Left lung (tissue), 10 donors: ENCODE measurements around the gene NCK2. TPM values are rescaled to one million over a fixed set of nuclear protein-coding genes. Genes with fewer than 3 reads are reported as not detected.

Source experiments
- ATAC-seq: fragments of 200-7000 bp; cut with Tn5 transposase; one replicate; pipeline ENCODE4 v1.9.1; 2020; ENCODE audit warnings: moderate library complexity
- DNase-seq, 4 donors: peaks; one replicate each; pipeline ENCODE4 v3.0.0-alpha.2; 2013 to 2020
- H3K27ac ChIP-seq, 2 donors: fragments of 200-600 bp; sonication (generic) in 1 of 2; one replicate each; pipeline versions ENCODE4 v1.5.0 to v1.8.0; 2020 to 2021
- H3K27me3 ChIP-seq, 2 donors: fragments of 200-600 bp; sonication (generic) in 1 of 2; one replicate each; pipeline versions ENCODE4 v1.5.0 to v1.8.0; 2020 to 2021
- H3K36me3 ChIP-seq, 2 donors: fragments of 200-600 bp; sonication (generic) in 1 of 2; one replicate each; pipeline versions ENCODE4 v1.5.0 to v1.8.0; 2020 to 2021
- H3K4me1 ChIP-seq, 2 donors: fragments of 200-600 bp; one replicate each; pipeline ENCODE4 v1.8.0; 2021
- H3K4me3 ChIP-seq, 2 donors: fragments of 200-600 bp; sonication (generic) in 1 of 2; one replicate each; pipeline versions ENCODE4 v1.5.0 to v1.8.0; 2020 to 2021; ENCODE audit warnings: mild to moderate bottlenecking in 1 of 2
- H3K9me3 ChIP-seq, 2 donors: fragments of 200-600 bp; sonication (generic) in 1 of 2; one replicate each; pipeline versions ENCODE4 v1.5.0 to v1.8.0; 2020 to 2021
- intact Hi-C, 2 donors: fragments of 100-400 bp; cut with DNase I; formaldehyde crosslinking; loops; one replicate each; pipeline versions ENCODE4 v1.11.2 to v1.14.2; 2022
- polyA plus RNA-seq, 6 donors: library from polyadenylated mRNA; unstranded; fragments of 120-200 nt; gene quantifications; one replicate each; pipeline ENCODE4 v1.2.1, GENCODE V29; 2013; ENCODE audit not compliant: insufficient read length in 6 of 6
- total RNA-seq, 2 donors: library from RNA; stranded (reverse); fragmentation: NEBNext Ultra II Directional; extraction: Animal tissue kit (Norgen Biotek cat#: 25700); gene quantifications; one replicate each; pipeline ENCODE4 v1.2.1, GENCODE V29; 2021
- TF ChIP-seq, protein P1 (sequence below), 2 donors: fragments of 200-600 bp; sonication (generic) in 1 of 2; IDR thresholded peaks; one replicate each; pipeline versions ENCODE4 v1.5.0 to v1.8.0; 2021; ENCODE audit warnings: antibody characterized with exemption in 2 of 2
- donor health status: DM: no; HTN: yes; CAD: no.
- donor health status: DM: no; HTN: no; CAD: no.

The NCK2 gene
- total and polyA plus RNA-seq, 8 donors, result 37.6 to 88.5 (median 71.7) TPM

DNA sequence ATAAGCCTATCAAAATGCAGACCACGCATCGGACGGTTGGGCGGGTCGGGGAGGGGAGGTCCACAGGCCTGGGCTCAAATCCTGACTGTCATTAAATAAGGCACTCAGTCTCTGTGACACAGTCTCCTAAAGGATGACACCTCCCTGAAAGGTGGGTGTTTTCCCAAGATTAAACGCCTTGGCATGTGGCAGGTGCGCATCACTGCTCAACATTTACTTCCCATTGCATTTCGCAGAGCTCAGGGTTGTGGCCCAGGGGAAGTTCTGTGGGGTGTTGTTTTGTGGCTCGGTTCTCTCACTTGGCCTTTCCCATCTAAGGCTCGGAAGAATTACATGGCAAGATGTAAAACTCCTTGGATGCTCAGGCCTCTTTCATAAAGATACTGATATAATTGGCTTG is 107.4 kb downstream of the NCK2 start:
- TF ChIP-seq, protein P1, sequence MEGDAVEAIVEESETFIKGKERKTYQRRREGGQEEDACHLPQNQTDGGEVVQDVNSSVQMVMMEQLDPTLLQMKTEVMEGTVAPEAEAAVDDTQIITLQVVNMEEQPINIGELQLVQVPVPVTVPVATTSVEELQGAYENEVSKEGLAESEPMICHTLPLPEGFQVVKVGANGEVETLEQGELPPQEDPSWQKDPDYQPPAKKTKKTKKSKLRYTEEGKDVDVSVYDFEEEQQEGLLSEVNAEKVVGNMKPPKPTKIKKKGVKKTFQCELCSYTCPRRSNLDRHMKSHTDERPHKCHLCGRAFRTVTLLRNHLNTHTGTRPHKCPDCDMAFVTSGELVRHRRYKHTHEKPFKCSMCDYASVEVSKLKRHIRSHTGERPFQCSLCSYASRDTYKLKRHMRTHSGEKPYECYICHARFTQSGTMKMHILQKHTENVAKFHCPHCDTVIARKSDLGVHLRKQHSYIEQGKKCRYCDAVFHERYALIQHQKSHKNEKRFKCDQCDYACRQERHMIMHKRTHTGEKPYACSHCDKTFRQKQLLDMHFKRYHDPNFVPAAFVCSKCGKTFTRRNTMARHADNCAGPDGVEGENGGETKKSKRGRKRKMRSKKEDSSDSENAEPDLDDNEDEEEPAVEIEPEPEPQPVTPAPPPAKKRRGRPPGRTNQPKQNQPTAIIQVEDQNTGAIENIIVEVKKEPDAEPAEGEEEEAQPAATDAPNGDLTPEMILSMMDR (IDR thresholded peaks at IDR 0.05), result no peak
- Histone ChIP-seq H3K27me3 (no peaks in the 10 kb centered on the region), H3K9me3 (no peaks in the 10 kb centered on the region), H3K27ac (no peak overlapping the region), H3K36me3 (peaks cover 0 to 13% of the 10 kb centered on the region in 2 donors), H3K4me3 (no peak overlapping the region), H3K4me1 (no peaks in the 10 kb centered on the region)
- intact Hi-C loops, result no loop called here
- ATAC-seq, result no peak
- DNase-seq, result no peak

DNA sequence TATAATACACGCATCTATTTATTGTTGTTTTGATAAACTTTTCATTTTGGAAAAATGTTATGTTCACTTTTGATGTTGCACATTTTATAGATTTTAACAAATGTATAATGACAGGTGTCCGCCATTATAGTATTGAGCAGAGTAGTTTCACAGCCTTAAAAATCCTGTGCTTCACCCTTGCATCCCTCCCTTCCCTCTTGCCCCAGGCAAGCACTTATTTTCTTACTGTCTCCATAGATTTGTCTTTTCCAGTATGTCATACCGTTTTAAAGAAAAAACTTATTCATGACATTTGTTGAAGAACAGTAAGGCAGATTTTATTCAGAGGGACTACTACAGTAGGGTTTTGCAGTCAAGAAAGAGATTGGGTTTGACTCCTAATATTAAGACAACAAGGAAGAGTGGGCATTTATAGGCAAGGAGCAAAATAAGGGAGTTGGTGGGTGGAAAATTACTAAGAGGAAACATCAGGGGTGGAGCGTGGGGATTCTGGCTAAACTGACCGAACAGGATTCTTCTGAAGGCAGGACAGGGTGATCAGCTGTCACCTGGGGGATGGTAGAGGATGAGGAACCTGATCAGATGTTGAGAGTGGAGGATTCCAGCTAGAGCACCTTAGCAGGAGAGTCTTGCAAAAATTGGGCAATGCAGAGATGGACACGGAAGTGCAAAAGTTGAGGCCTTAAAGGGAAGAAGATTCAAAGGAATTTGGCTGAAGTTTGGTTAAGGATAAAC is 108.8 kb downstream of the NCK2 start:
- intact Hi-C loops, result no loop called here
- Histone ChIP-seq H3K27ac (no peak overlapping the region), H3K4me3 (no peak overlapping the region), H3K27me3 (no peaks in the 10 kb centered on the region), H3K4me1 (no peaks in the 10 kb centered on the region), H3K36me3 (peaks cover 0 to 13% of the 10 kb centered on the region in 2 donors), H3K9me3 (no peaks in the 10 kb centered on the region)
- TF ChIP-seq, protein P1 (IDR thresholded peaks at IDR 0.05), result no peak
- DNase-seq, result no peak
- ATAC-seq, result no peak

DNA sequence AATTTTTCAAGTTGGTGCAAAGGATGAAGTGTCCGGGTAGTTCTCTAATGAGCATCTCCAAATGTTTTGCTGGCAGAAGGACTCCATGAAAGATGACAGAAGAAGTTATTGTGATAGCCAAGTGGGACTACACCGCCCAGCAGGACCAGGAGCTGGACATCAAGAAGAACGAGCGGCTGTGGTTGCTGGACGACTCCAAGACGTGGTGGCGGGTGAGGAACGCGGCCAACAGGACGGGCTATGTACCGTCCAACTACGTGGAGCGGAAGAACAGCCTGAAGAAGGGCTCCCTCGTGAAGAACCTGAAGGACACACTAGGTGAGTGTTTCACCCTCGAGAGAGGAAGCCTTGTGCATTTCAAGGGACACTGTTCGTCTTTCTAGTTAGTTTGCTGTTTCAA is 110.3 kb downstream of the NCK2 start:
- Histone ChIP-seq H3K27me3 (no peaks in the 10 kb centered on the region), H3K4me3 (no peak overlapping the region), H3K36me3 (peaks cover 0 to 13% of the 10 kb centered on the region in 2 donors), H3K9me3 (no peaks in the 10 kb centered on the region), H3K4me1 (no peaks in the 10 kb centered on the region), H3K27ac (no peak overlapping the region)
- TF ChIP-seq, protein P1 (IDR thresholded peaks at IDR 0.05), result no peak
- DNase-seq (no peak), ATAC-seq (no peak)
- intact Hi-C loops, result no loop called here

DNA sequence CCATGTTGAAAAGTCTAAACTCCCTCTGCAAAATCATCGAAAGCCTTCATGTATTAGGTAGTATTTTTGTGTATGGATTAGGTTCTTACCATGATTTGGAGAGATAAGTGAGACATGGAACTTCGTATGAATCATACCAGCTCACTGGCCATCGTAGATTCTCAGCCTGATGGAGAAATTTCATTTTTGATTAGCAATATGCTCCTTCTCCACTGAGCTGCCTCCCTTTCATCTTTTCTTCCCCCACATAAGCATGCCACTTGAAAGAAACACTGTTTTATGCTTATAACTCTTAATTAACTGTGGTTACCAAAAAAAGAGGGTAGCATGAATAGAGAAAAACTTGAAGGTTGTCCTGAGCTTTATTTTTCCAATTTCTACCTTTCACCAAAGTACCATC is 111.9 kb downstream of the NCK2 start:
- intact Hi-C loops, result no loop called here
- H3K27ac ChIP-seq, result no peak overlapping the region
- no peak overlapping the region for H3K4me3 ChIP-seq
- ATAC-seq, result no peak
- no peaks in the 10 kb centered on the region for H3K4me1 ChIP-seq
- peaks cover 0 to 13% of the 10 kb centered on the region in 2 donors for H3K36me3 ChIP-seq
- TF ChIP-seq, protein P1 (IDR thresholded peaks at IDR 0.05), result no peak
- no peaks in the 10 kb centered on the region for H3K9me3 ChIP-seq
- DNase-seq, result no peak
- H3K27me3 ChIP-seq, result no peaks in the 10 kb centered on the region

DNA sequence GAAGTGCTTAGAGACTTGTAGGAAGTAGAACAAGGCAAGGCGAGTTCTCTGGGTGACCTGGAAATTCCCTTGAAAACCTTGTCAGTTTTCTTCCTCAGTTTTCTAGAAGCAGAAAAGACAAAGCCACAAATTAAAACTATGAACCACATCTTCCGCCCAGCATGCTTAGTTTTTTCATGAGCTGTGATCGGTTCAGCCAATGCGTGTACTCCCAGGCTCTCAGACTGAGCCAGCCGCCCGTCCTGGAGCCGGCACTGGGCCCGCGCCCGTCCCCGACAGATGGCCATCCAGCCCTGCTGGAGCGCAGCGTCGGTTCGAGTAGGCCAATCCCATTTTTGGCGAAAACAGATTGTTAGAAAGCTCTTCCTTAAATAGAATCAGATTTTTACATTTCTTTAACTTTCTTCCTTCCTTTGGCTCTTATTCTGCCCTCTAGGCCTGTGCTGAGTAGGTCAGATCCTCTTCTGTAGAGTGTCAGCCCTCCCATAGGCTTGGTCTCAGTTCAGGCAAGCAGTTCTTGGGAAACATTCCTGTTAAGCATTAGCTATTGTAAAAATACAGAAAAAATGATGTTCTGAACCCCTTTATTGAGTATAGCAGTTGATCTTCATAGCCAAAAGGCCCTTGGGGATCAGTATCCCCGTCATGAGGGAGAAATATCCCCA is 112.5 kb downstream of the NCK2 start:
- Histone ChIP-seq H3K4me1 (no peaks in the 10 kb centered on the region), H3K36me3 (peaks cover 0 to 13% of the 10 kb centered on the region in 2 donors), H3K27ac (no peak overlapping the region), H3K4me3 (no peak overlapping the region), H3K9me3 (no peaks in the 10 kb centered on the region), H3K27me3 (no peaks in the 10 kb centered on the region)
- ATAC-seq, result no peak
- intact Hi-C loops, result no loop called here
- no peak for DNase-seq
- TF ChIP-seq, protein P1 (IDR thresholded peaks at IDR 0.05), result no peak
